GM12874 (cell line): ENCODE data around the gene DIP2C.

Source experiments
- TF ChIP-seq, protein P1 (sequence below): IDR thresholded peaks from 2 replicates; pipeline ENCODE4 v1.5.1; 2011; ENCODE audit warnings: low read depth, mild to moderate bottlenecking, control low read depth, low read length, moderate library complexity; ENCODE audit not compliant: insufficient read depth

Gene DIP2C

DNA sequence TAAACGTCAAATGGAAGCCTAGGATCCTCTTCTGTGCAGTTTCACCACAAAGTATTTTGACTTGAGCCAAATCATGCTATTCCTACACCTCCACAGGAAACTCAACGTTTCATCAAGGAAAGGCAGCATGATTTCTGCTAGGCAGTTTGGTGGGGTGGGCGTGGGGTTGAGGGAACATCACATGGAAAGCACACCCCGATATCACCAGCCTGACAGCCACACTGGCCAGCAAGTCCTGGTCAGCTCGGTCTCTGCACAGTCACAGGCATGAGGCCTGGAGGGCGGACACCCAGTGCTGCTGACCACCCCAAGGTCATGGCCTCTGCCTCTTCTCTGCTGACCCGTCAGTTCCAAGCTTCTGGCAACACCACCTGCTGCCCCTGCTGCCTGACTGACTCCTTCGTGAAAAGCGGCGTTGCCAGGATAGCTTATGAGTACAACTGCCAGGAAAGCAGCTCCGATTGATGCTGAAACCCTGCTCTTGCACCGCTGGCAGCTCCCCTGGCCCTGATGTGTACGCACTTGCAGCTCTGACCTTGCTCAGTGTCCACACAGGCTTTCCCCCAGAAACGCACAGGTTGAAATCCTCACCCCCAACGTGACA, 171.5 kb downstream of the DIP2C start:
- TF ChIP-seq, protein P1, sequence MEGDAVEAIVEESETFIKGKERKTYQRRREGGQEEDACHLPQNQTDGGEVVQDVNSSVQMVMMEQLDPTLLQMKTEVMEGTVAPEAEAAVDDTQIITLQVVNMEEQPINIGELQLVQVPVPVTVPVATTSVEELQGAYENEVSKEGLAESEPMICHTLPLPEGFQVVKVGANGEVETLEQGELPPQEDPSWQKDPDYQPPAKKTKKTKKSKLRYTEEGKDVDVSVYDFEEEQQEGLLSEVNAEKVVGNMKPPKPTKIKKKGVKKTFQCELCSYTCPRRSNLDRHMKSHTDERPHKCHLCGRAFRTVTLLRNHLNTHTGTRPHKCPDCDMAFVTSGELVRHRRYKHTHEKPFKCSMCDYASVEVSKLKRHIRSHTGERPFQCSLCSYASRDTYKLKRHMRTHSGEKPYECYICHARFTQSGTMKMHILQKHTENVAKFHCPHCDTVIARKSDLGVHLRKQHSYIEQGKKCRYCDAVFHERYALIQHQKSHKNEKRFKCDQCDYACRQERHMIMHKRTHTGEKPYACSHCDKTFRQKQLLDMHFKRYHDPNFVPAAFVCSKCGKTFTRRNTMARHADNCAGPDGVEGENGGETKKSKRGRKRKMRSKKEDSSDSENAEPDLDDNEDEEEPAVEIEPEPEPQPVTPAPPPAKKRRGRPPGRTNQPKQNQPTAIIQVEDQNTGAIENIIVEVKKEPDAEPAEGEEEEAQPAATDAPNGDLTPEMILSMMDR = no peak

DNA sequence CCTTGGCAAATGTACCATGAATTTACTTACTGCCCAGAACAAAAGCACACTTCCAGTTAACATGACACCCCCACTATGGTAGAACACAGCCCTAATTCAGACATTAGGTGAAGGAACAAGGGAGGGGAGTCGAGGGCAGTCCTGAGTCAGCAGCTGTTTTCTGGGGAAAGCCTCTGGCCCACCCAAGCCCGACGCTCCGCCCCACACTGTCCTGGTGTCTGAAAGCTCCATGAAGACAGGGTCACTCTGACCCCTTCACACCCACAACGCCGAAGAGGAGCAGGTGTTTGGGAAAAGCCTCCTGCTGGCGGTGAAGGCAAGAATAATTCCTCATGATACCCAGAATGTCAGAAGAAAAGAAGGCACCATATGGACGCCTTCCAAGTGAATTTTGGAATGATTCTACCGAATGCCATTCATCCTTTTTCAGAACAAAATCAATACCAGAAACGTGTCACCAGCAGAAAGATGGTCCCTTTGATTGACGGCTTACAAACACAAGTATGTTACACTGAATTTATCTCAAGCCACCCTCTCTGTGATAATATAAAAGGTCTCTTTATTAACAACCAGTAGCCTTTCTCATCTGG, 172.1 kb downstream of the DIP2C start:
- TF ChIP-seq, protein P1 = no peak

DNA sequence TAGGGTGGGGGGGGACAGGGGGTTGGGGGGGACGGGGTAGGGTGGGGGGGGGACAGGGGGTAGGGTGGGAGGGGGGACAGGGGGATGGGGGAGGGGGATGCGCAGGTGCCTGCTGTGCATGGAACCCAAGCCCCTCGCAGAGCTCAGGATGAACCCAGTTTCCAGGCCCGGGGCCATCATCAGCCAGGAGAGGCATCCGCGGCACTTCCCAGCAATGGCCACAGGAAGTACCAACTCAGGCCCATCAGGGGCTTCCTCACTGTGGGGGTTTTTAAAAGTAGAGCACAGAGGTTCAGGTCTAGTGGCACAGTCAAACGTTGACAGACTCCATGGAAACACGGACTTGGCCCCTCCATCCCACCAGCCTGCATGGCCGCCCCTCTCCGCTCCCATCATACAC, 172.7 kb downstream of the DIP2C start:
- TF ChIP-seq, protein P1 = no peak

DNA sequence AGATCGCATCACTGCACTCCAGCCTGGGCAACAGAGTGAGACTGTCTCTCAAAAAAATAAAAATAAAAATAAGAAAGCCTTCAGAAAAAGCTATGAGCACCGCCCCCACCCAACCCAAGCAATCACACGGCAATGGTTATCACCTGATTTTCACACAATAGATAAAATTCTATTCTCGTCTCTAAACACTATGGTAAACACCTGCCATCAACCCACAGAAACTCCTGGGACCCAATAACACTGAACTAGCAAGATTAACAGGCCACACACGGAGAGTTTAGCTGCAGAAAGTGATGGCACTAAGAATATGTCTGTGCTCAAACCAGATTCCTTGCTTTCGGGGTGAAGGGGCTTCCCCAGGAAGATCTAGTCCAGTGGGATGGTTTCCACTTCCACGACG, 173.8 kb downstream of the DIP2C start:
- TF ChIP-seq, protein P1 = no peak

DNA sequence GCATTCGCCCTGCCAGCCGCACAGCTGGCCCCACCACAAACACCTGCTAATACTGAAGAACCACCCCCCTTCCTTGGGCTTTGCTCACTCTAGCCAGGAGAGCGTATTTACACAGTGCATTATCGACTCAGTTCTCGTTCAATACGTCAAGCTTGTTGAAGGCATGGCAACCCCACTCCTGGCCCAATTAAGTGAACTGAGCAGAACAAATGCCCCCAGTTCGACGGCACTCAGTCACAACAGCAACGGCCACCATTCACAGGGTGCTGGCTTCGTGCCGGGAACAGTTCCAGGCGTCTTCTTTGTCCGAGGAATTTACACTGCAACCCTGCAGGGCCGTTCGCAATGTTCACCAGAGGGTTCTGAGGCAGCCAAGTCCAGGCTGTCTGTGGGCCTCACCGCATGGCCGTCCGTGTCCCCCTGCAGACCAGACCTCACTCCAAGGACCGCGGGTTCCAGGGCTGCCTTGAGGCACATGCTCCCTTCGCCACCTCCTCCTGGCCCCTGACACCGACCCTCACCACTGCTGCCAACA, 175.3 kb downstream of the DIP2C start:
- TF ChIP-seq, protein P1 = no peak

DNA sequence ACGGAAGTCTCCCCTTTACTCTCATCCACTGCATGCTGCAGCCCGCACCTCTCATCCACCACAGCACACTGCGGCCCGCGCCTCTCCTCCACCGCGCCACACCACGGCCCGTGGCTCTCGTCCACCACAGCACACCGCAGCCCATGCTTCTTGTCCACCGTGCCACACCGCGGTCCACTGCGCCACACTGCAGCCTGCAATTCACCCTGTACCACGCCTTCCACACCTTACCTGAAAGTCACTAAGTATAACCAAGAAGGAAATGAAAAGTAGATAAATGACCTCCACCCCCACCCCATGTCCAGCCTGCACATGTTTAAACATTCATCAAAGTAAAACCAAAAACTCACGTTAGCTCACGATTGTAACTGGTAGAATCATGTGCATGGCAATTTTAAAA, 176.1 kb downstream of the DIP2C start:
- TF ChIP-seq, protein P1 = no peak

DNA sequence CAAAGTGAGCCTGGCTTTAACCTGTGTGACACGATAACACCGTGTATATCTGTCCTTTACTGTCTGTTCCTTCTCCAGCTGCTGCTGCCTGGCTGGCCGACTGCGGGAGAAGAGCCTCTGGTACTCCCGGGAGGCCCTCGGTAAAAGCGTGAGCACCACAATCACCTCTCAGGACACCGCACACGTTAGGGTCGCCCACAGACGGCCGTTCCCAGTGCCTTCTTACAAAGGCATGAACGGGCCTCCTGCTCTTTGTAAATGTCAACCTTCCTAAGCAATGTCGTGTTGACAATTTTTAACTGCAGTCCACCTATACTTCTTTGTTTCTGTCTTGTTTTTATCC, 177.6 kb downstream of the DIP2C start:
- TF ChIP-seq, protein P1 = no peak
